HCT116 (cell line): ENCODE results near the gene MAGI3. TPM values are rescaled to one million over a fixed set of nuclear protein-coding genes. Genes with fewer than 3 reads are reported as not detected.

ENCODE experiments used
- ATAC-seq: fragments of 200-7000 bp; cut with Tn5 transposase; 2 replicates; pipeline ENCODE4 v1.9.1; 2020; ENCODE audit warnings: mild to moderate bottlenecking, moderate library complexity
- BruUV-seq: library from RNA; stranded (reverse); fragments of 400-500 nt; replicated peaks from 2 replicates; lab custom pipeline; 2021; lab: Mats Ljungman, UMichigan
- CTCF ChIA-PET: fragments of 300-600 bp; sonication (Branson Sonifier 250); formaldehyde crosslinking; loops from one replicate; lab custom pipeline; 2021; ENCODE audit warnings: antibody characterized with exemption; lab: Charles Lee
- POLR2A ChIA-PET: fragments of 300-600, 350-600 bp; sonication (Branson Sonifier 250); formaldehyde crosslinking; loops from one replicate; lab custom pipeline; 2021; ENCODE audit warnings: antibody characterized with exemption; lab: Charles Lee
- RAD21 ChIA-PET, 2 experiments: fragments of 300-600 bp; sonication (Branson Sonifier 250); formaldehyde crosslinking; loops; one replicate each; lab custom pipeline; 2023; ENCODE audit warnings: low total read pairs in 2 of 2; ENCODE audit not compliant: uncharacterized antibody in 2 of 2, unreplicated experiment in 2 of 2, low non-redundant PET in 1 of 2; lab: Charles Lee
- DNase-seq: peaks from one replicate; pipeline ENCODE4 v3.0.0-alpha.2; 2010; ENCODE audit warnings: low read depth, low spot score
- H2AFZ ChIP-seq: fragments of 200-600 bp; shearing (Covaris generic), sonication (generic); 2 replicates; pipeline ENCODE4 v1.6.1; 2017; ENCODE audit warnings: low read depth, mixed run types, mixed read lengths, antibody characterized with exemption, low read length; ENCODE audit not compliant: poor library complexity, severe bottlenecking
- H3K27ac ChIP-seq: 2 replicates; pipeline ENCODE4 v1.5.1; 2012; ENCODE audit warnings: low read depth, low read length
- H3K27me3 ChIP-seq: fragments of 200-600 bp; sonication (generic); 2 replicates; pipeline ENCODE4 v1.6.1; 2016; ENCODE audit warnings: mixed run types, low read length, mixed read lengths; ENCODE audit not compliant: insufficient read depth
- H3K36me3 ChIP-seq, 2 experiments: fragments of 200-500 bp in 1 of 2; fragments of 200-600 bp in 1 of 2; sonication (Bioruptor generic) in 1 of 2; sonication (generic) in 1 of 2; 2 replicates each; pipeline versions ENCODE4 v1.5.1 to v1.6.1; 2014 to 2016; ENCODE audit warnings: low read length in 2 of 2, inconsistent platforms in 1 of 2, mixed read lengths in 1 of 2, mixed run types in 1 of 2; ENCODE audit not compliant: insufficient read depth in 2 of 2, control insufficient read depth in 1 of 2
- H3K4me1 ChIP-seq, 2 experiments: fragments of 200-600 bp in 1 of 2; sonication (generic) in 1 of 2; 2 replicates each; pipeline versions ENCODE4 v1.5.1 to v1.6.1; 2012 to 2017; ENCODE audit warnings: low read length in 2 of 2, inconsistent platforms in 1 of 2, mild to moderate bottlenecking in 1 of 2, mixed read lengths in 1 of 2, mixed run types in 1 of 2, moderate library complexity in 1 of 2; ENCODE audit not compliant: insufficient read depth in 2 of 2, control insufficient read depth in 1 of 2
- H3K4me2 ChIP-seq: fragments of 200-600 bp; sonication (generic); 2 replicates; pipeline ENCODE4 v1.6.1; 2017; ENCODE audit warnings: mixed run types, low read length, mixed read lengths
- H3K4me3 ChIP-seq, 2 experiments: fragments of 200-600 bp in 1 of 2; sonication (generic) in 1 of 2; replicated peaks in 1 of 2; 2 replicates each; pipeline ENCODE4 v1.5.1; 2011 to 2016; ENCODE audit warnings: low read length in 2 of 2, control low read depth in 1 of 2, low read depth in 1 of 2, mild to moderate bottlenecking in 1 of 2, mixed read lengths in 1 of 2, mixed run types in 1 of 2
- H3K79me2 ChIP-seq: fragments of 200-600 bp; sonication (generic); 2 replicates; pipeline ENCODE4 v1.6.1; 2017; ENCODE audit warnings: mild to moderate bottlenecking, mixed run types, low read length, moderate library complexity, mixed read lengths; ENCODE audit not compliant: insufficient read depth
- H3K9ac ChIP-seq: fragments of 200-600 bp; sonication (generic); 2 replicates; pipeline ENCODE4 v1.6.1; 2016; ENCODE audit warnings: low read length, mixed read lengths
- H3K9me2 ChIP-seq: fragments of 200-600 bp; sonication (generic), shearing (Covaris generic); 2 replicates; pipeline ENCODE4 v1.6.1; 2017; ENCODE audit warnings: mixed run types, mild to moderate bottlenecking, moderate library complexity; ENCODE audit not compliant: insufficient read depth
- H3K9me3 ChIP-seq, 2 experiments: fragments of 200-500 bp in 1 of 2; fragments of 200-600 bp in 1 of 2; sonication (Bioruptor generic) in 1 of 2; sonication (generic) in 1 of 2; 2 replicates each; pipeline ENCODE4 v1.6.1; 2014 to 2017; ENCODE audit warnings: low read length in 2 of 2, mixed read lengths in 2 of 2, inconsistent platforms in 1 of 2, low read depth in 1 of 2, mild to moderate bottlenecking in 1 of 2, mixed run types in 1 of 2, moderate library complexity in 1 of 2; ENCODE audit not compliant: control insufficient read depth in 1 of 2, insufficient read depth in 1 of 2
- H4K20me1 ChIP-seq: fragments of 200-600 bp; sonication (generic), shearing (Covaris generic); 2 replicates; pipeline ENCODE4 v1.6.1; 2017; ENCODE audit warnings: mixed run types, mild to moderate bottlenecking, moderate library complexity; ENCODE audit not compliant: insufficient read depth
- ATF3 ChIP-seq: IDR thresholded peaks from 2 replicates; pipeline ENCODE4 v1.6.1; 2012
- CBX3 ChIP-seq: IDR thresholded peaks from 2 replicates; pipeline ENCODE4 v1.6.1; 2012; ENCODE audit warnings: low read depth
- ELF1 ChIP-seq: IDR thresholded peaks from 2 replicates; pipeline ENCODE4 v1.6.1; 2012; ENCODE audit warnings: low read depth, borderline replicate concordance
- EZH2phosphoT487 ChIP-seq: fragments of 200-600 bp; IDR thresholded peaks from 2 replicates; pipeline ENCODE4 v1.6.1; 2018; ENCODE audit warnings: antibody characterized with exemption, borderline replicate concordance
- FOSL1 ChIP-seq: IDR thresholded peaks from 2 replicates; pipeline ENCODE4 v1.6.1; 2012; ENCODE audit warnings: low read depth
- SP1 ChIP-seq: IDR thresholded peaks from 2 replicates; pipeline ENCODE4 v1.6.1; 2012; ENCODE audit warnings: low read depth
- TCF7L2 ChIP-seq: IDR thresholded peaks from 2 replicates; pipeline ENCODE4 v1.7.0; 2011; ENCODE audit warnings: borderline replicate concordance, inconsistent platforms; ENCODE audit not compliant: insufficient read depth, insufficient read length; ENCODE audit errors: extremely low read depth
- ZBTB33 ChIP-seq: IDR thresholded peaks from 2 replicates; pipeline ENCODE4 v1.6.1; 2011; ENCODE audit warnings: mild to moderate bottlenecking, low read length, moderate library complexity; ENCODE audit not compliant: insufficient replicate concordance; ENCODE audit errors: extremely low read depth
- ZNF274 ChIP-seq: fragments of 200-500 bp; sonication (Bioruptor generic); IDR thresholded peaks from 2 replicates; pipeline ENCODE4 v1.6.1; 2014; ENCODE audit warnings: mild to moderate bottlenecking, low read depth, low read length, inconsistent platforms
- intact Hi-C: fragments of 100-400 bp; cut with micrococcal nuclease; formaldehyde crosslinking; loops from 2 replicates; pipeline ENCODE4 v1.10.0; 2022
- total RNA-seq: library from RNA; stranded (reverse); gene quantifications from one replicate; pipeline ENCODE4 v1.2.1, GENCODE V29; 2021; ENCODE audit not compliant: unreplicated experiment
- TF ChIP-seq, protein P1 (sequence below), 3 experiments: fragments of 200-600 bp in 1 of 3; sonication (generic) in 1 of 3; IDR thresholded peaks in 2 of 3; conservative IDR thresholded peaks in 1 of 3; 2 replicates each; pipeline ENCODE4 v1.5.1; 2012 to 2017; ENCODE audit warnings: low read depth in 2 of 3, low read length in 2 of 3, antibody characterized with exemption in 1 of 3, borderline replicate concordance in 1 of 3, control low read depth in 1 of 3, mild to moderate bottlenecking in 1 of 3, mixed read lengths in 1 of 3, mixed run types in 1 of 3, moderate library complexity in 1 of 3; ENCODE audit not compliant: insufficient read depth in 1 of 3
- TF ChIP-seq, protein P2 (sequence below): IDR thresholded peaks from 2 replicates; pipeline ENCODE4 v1.6.1; 2012; ENCODE audit warnings: low read depth

The MAGI3 gene
- total RNA-seq, 1 experiment from 2014 or later = 11.8 TPM

- no peaks in the 10 kb centered on the region for H3K9me2 ChIP-seq
- H3K9ac ChIP-seq = no peak overlapping the region
- no peaks in the 10 kb centered on the region for H3K4me1 ChIP-seq
- intact Hi-C loops = no loop called here
- H3K4me3 ChIP-seq = no peak overlapping the region
- BruUV-seq = no TSS peak
- ChIA-PET RAD21 (no interaction called here), POLR2A (no interaction called here), CTCF (no interaction called here)
- H2AFZ ChIP-seq = no peak overlapping the region
- no peaks in the 10 kb centered on the region for H4K20me1 ChIP-seq
- TF ChIP-seq SP1 (no peak), CBX3 (no peak), FOSL1 (no peak), ZNF274 (no peak), EZH2phosphoT487 (no peak)
- ATAC-seq (no peak), DNase-seq (no peak)
- H3K4me2 ChIP-seq = no peak overlapping the region
- H3K27ac ChIP-seq = no peak overlapping the region
- no peaks in the 10 kb centered on the region for H3K9me3 ChIP-seq
- H3K36me3 ChIP-seq = no peaks in the 10 kb centered on the region
- no peaks in the 10 kb centered on the region for H3K27me3 ChIP-seq
- H3K79me2 ChIP-seq = no peaks in the 10 kb centered on the region
These were observed 256.8 kb downstream of the MAGI3 start for GRCh38 chr1:113647164-113647563.

- no peaks in the 10 kb centered on the region for H4K20me1 ChIP-seq
- BruUV-seq = no TSS peak
- H3K27me3 ChIP-seq = no peaks in the 10 kb centered on the region
- H3K79me2 ChIP-seq = no peaks in the 10 kb centered on the region
- intact Hi-C loops = no loop called here
- no peaks in the 10 kb centered on the region for H3K4me1 ChIP-seq
- no peak overlapping the region for H2AFZ ChIP-seq
- H3K4me3 ChIP-seq = no peak overlapping the region
- TF ChIP-seq FOSL1 (no peak), ATF3 (no peak), ELF1 (no peak), CBX3 (no peak), TCF7L2 (no peak), ZBTB33 (no peak)
- TF ChIP-seq, protein P1, sequence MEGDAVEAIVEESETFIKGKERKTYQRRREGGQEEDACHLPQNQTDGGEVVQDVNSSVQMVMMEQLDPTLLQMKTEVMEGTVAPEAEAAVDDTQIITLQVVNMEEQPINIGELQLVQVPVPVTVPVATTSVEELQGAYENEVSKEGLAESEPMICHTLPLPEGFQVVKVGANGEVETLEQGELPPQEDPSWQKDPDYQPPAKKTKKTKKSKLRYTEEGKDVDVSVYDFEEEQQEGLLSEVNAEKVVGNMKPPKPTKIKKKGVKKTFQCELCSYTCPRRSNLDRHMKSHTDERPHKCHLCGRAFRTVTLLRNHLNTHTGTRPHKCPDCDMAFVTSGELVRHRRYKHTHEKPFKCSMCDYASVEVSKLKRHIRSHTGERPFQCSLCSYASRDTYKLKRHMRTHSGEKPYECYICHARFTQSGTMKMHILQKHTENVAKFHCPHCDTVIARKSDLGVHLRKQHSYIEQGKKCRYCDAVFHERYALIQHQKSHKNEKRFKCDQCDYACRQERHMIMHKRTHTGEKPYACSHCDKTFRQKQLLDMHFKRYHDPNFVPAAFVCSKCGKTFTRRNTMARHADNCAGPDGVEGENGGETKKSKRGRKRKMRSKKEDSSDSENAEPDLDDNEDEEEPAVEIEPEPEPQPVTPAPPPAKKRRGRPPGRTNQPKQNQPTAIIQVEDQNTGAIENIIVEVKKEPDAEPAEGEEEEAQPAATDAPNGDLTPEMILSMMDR (IDR thresholded peaks at IDR 0.05 in 2 of 3, conservative IDR thresholded peaks at IDR 0.05 in 1 of 3; ENCODE audit: borderline replicate concordance in 1 of 3, insufficient read depth in 1 of 3, low read depth in 2 of 3, low read length in 2 of 3) = no peak
- TF ChIP-seq, protein P2, sequence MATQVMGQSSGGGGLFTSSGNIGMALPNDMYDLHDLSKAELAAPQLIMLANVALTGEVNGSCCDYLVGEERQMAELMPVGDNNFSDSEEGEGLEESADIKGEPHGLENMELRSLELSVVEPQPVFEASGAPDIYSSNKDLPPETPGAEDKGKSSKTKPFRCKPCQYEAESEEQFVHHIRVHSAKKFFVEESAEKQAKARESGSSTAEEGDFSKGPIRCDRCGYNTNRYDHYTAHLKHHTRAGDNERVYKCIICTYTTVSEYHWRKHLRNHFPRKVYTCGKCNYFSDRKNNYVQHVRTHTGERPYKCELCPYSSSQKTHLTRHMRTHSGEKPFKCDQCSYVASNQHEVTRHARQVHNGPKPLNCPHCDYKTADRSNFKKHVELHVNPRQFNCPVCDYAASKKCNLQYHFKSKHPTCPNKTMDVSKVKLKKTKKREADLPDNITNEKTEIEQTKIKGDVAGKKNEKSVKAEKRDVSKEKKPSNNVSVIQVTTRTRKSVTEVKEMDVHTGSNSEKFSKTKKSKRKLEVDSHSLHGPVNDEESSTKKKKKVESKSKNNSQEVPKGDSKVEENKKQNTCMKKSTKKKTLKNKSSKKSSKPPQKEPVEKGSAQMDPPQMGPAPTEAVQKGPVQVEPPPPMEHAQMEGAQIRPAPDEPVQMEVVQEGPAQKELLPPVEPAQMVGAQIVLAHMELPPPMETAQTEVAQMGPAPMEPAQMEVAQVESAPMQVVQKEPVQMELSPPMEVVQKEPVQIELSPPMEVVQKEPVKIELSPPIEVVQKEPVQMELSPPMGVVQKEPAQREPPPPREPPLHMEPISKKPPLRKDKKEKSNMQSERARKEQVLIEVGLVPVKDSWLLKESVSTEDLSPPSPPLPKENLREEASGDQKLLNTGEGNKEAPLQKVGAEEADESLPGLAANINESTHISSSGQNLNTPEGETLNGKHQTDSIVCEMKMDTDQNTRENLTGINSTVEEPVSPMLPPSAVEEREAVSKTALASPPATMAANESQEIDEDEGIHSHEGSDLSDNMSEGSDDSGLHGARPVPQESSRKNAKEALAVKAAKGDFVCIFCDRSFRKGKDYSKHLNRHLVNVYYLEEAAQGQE = no peak
- H3K9me2 ChIP-seq = no peaks in the 10 kb centered on the region
- no peak overlapping the region for H3K27ac ChIP-seq
- no peak overlapping the region for H3K9ac ChIP-seq
- POLR2A ChIA-PET = no interaction called here
- no peaks in the 10 kb centered on the region for H3K9me3 ChIP-seq
- RAD21 ChIA-PET = interaction anchor here in 1 of 2 experiments (0.8 kb wide), 1 partner anchor 36 kb away, joined by 3 read pairs; no protein-coding TSS in a partner anchor
- CTCF ChIA-PET = no interaction called here
- DNase-seq = no peak
- no peaks in the 10 kb centered on the region for H3K36me3 ChIP-seq
- no peak overlapping the region for H3K4me2 ChIP-seq
- ATAC-seq = no peak
These were observed 258.2 kb downstream of the MAGI3 start for GRCh38 chr1:113648478-113648877.
